NK-92 (cell line): ENCODE data around the gene FOXL1.

Experiments used
- DNase-seq: peaks from one replicate; lab custom pipeline; 2025; ENCODE audit not compliant: unreplicated experiment; lab: John Stamatoyannopoulos, UW

The FOXL1 gene

GRCh38 chr16:86630471-86630870 lies 52.1 kb downstream of the FOXL1 start:
- no peak for DNase-seq

GRCh38 chr16:86631444-86631843 lies 53.1 kb downstream of the FOXL1 start:
- no peak for DNase-seq
